Esophagus squamous epithelium (tissue), 4 donors: ENCODE data around the gene PYGB.

Source experiments
- CTCF ChIP-seq, 6 experiments: fragments of 450-650 bp in 4 of 6; fragments of 200-600 bp in 2 of 6; sonication (generic) in 2 of 6; IDR thresholded peaks; one replicate each; pipeline ENCODE4 v1.5.1; 2016 to 2019; ENCODE audit warnings: antibody characterized with exemption in 6 of 6, mild to moderate bottlenecking in 4 of 6, moderate library complexity in 4 of 6
- POLR2A ChIP-seq, 4 donors: fragments of 450-650 bp; IDR thresholded peaks; one replicate each; pipeline ENCODE4 v1.6.1; 2017; ENCODE audit warnings: antibody characterized with exemption in 4 of 4, mild to moderate bottlenecking in 4 of 4, moderate library complexity in 3 of 4

GRCh38 chr20:25204550-25205276 lies 43.2 kb upstream of the PYGB start:
- TF ChIP-seq POLR2A (IDR thresholded peaks at IDR 0.05) (no peak), CTCF (IDR thresholded peaks at IDR 0.05) (no peak)
